Kidney tubule cell (primary cell): ENCODE data around the gene DLG1.

Experiments used
- DNase-seq: peaks from one replicate; pipeline ENCODE4 v3.0.0-alpha.2; 2018; ENCODE audit warnings: low spot score

Gene DLG1

GRCh38 chr3:197171481-197172067 is 126.8 kb downstream of the DLG1 start:
- no peak for DNase-seq

GRCh38 chr3:197169028-197169427 is 129.4 kb downstream of the DLG1 start:
- DNase-seq: no peak

- peak; percentile 41 for DNase-seq
Measured at GRCh38 chr3:197168606-197169005, 129.8 kb downstream of the DLG1 start.

GRCh38 chr3:197168063-197168462 is 130.3 kb downstream of the DLG1 start:
- DNase-seq: no peak

- no peak for DNase-seq
Measured at GRCh38 chr3:197167549-197167948, 130.9 kb downstream of the DLG1 start.

GRCh38 chr3:197165890-197166289 is 132.5 kb downstream of the DLG1 start:
- DNase-seq: no peak

GRCh38 chr3:197155046-197155445 is 143.4 kb downstream of the DLG1 start:
- no peak for DNase-seq

GRCh38 chr3:197151580-197151979 is 146.8 kb downstream of the DLG1 start:
- peak; percentile 63 for DNase-seq

GRCh38 chr3:197149528-197149927 is 148.9 kb downstream of the DLG1 start:
- no peak for DNase-seq

GRCh38 chr3:197144188-197144587 is 154.2 kb downstream of the DLG1 start:
- no peak for DNase-seq

GRCh38 chr3:197139586-197139985 is 158.8 kb downstream of the DLG1 start:
- no peak for DNase-seq

GRCh38 chr3:197137751-197138150 is 160.7 kb downstream of the DLG1 start:
- DNase-seq: no peak

GRCh38 chr3:197136744-197137143 is 161.7 kb downstream of the DLG1 start:
- no peak for DNase-seq

GRCh38 chr3:197135212-197135611 is 163.2 kb downstream of the DLG1 start:
- DNase-seq: no peak

GRCh38 chr3:197132916-197133530 is 165.4 kb downstream of the DLG1 start:
- DNase-seq: no peak

GRCh38 chr3:197125636-197126035 is 172.8 kb downstream of the DLG1 start:
- DNase-seq: peak; percentile 65

GRCh38 chr3:197124713-197125112 is 173.7 kb downstream of the DLG1 start:
- DNase-seq: no peak

- DNase-seq: no peak
Measured at GRCh38 chr3:197122394-197122793, 176.0 kb downstream of the DLG1 start.

GRCh38 chr3:197117114-197117513 is 181.3 kb downstream of the DLG1 start:
- DNase-seq: peak; percentile 13

- no peak for DNase-seq
Measured at GRCh38 chr3:197114007-197114406, 184.4 kb downstream of the DLG1 start.

- DNase-seq: no peak
Measured at GRCh38 chr3:197111685-197112084, 186.7 kb downstream of the DLG1 start.

GRCh38 chr3:197105786-197106185 is 192.6 kb downstream of the DLG1 start:
- no peak for DNase-seq

- DNase-seq: no peak
Measured at GRCh38 chr3:197104738-197105137, 193.7 kb downstream of the DLG1 start.

- DNase-seq: no peak
Measured at GRCh38 chr3:197103766-197104165, 194.6 kb downstream of the DLG1 start.
